ENCODE results near the gene MED15. TPM values are rescaled to one million over a fixed set of nuclear protein-coding genes. Genes with fewer than 3 reads are reported as not detected.

The MED15 gene
- total RNA-seq, 4 donors from 2014 or later: 40.3 to 69.6 (median 49.2) TPM

DNA sequence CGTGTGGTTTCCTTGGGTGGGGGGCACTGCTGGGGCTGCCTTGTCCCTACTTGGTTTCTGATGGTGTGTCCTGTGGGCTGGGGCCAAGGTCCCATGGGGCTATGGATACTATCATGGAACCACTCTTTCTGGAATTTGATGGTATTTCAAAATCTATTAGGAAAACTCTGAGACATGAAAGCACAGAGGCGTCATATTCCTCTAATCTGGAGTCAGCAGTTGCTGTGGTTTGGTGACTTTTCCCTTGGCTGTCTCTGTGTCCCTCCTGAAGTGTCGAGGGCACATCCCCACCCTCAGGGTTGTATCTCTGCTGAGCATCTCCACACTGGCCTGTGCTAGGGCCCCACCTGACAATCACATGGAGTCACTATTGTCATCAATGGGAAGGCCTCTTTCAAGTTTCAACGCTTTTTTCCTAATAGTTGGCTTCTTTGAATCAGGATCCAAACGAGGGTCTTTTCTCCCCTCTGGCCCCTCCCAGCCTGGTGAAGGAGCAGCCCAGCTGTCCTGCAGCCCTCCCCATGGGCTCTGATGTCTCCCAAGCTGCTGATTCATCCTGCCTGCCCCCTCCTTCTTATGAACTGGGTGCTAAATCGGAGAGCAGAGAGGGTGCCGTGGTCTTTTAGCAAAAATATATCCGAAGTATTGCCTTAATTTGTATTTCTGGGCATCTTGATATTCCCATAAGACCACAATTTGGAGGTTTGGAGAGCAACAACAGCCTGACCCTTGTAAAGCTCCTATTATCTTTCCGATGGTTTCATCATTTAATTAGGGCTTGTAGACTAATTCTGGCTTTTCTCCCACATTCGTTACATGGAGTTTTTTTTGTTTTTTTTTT is 38.5 kb downstream of the MED15 start:
- intact Hi-C loops (cut with DNase I; ENCODE audit: low total_unique reads): no loop called here
- no peak overlapping the region for H3K4me3 ChIP-seq (ENCODE audit: low read depth, poor library complexity, severe bottlenecking)
- WGBS, 2 donors: 76 to 77% methylated on average over 10 of the region's 10 CpGs
- no peak for DNase-seq (ENCODE audit: low spot score in 2 of 2)
- no peak for TF ChIP-seq POLR2A (IDR thresholded peaks at IDR 0.05)
- TF ChIP-seq, protein P1, sequence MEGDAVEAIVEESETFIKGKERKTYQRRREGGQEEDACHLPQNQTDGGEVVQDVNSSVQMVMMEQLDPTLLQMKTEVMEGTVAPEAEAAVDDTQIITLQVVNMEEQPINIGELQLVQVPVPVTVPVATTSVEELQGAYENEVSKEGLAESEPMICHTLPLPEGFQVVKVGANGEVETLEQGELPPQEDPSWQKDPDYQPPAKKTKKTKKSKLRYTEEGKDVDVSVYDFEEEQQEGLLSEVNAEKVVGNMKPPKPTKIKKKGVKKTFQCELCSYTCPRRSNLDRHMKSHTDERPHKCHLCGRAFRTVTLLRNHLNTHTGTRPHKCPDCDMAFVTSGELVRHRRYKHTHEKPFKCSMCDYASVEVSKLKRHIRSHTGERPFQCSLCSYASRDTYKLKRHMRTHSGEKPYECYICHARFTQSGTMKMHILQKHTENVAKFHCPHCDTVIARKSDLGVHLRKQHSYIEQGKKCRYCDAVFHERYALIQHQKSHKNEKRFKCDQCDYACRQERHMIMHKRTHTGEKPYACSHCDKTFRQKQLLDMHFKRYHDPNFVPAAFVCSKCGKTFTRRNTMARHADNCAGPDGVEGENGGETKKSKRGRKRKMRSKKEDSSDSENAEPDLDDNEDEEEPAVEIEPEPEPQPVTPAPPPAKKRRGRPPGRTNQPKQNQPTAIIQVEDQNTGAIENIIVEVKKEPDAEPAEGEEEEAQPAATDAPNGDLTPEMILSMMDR (IDR thresholded peaks at IDR 0.05): no peak

- TF ChIP-seq, protein P1 (IDR thresholded peaks at IDR 0.05): no peak
- no peak for TF ChIP-seq POLR2A (IDR thresholded peaks at IDR 0.05)
Measured at GRCh38 chr22:20546541-20546950, 39.1 kb downstream of the MED15 start.

GRCh38 chr22:20547029-20547428 is 39.6 kb downstream of the MED15 start:
- DNase-seq (ENCODE audit: low spot score in 2 of 2): no peak
- no peak for TF ChIP-seq POLR2A (IDR thresholded peaks at IDR 0.05)
- TF ChIP-seq, protein P1 (IDR thresholded peaks at IDR 0.05): no peak
- intact Hi-C loops (cut with DNase I; ENCODE audit: low total_unique reads): no loop called here
- H3K4me3 ChIP-seq (ENCODE audit: low read depth, poor library complexity, severe bottlenecking): no peak overlapping the region

More at GRCh38 chr22:20546541-20546950, 39.1 kb downstream of the MED15 start:
- H3K4me3 ChIP-seq (ENCODE audit: low read depth, poor library complexity, severe bottlenecking): no peak overlapping the region
- WGBS, 2 donors: 79 to 82% methylated on average over 4 of the region's 4 CpGs
- DNase-seq (ENCODE audit: low spot score in 2 of 2): no peak
- intact Hi-C loops (cut with DNase I; ENCODE audit: low total_unique reads): no loop called here

DNA sequence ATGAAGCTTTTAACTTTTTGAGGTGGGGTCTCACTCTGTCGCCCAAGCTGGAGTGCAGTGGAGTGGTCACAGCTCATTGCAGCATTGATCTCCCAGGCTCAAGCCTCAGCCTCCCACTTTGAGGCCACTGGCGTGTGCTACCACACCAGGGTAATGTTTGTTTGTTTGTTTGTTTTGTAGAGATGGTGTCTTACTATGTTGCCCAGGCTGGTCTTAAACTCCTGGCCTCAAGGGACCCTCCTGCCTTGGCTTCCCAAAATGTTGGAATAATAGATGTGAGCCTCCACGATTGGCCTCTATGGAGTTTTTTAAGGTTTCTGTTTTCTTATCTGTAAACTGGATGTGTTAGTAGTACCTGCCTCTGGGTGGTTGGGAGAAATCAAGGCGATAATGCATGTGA is 41.4 kb downstream of the MED15 start:
- WGBS, 2 donors: 81 to 85% methylated on average over 4 of the region's 4 CpGs
- intact Hi-C loops (cut with DNase I; ENCODE audit: low total_unique reads): no loop called here
- no peak overlapping the region for H3K4me3 ChIP-seq (ENCODE audit: low read depth, poor library complexity, severe bottlenecking)
- TF ChIP-seq, protein P1 (IDR thresholded peaks at IDR 0.05): no peak
- TF ChIP-seq POLR2A (IDR thresholded peaks at IDR 0.05): no peak
- no peak for DNase-seq (ENCODE audit: low spot score in 2 of 2)

DNA sequence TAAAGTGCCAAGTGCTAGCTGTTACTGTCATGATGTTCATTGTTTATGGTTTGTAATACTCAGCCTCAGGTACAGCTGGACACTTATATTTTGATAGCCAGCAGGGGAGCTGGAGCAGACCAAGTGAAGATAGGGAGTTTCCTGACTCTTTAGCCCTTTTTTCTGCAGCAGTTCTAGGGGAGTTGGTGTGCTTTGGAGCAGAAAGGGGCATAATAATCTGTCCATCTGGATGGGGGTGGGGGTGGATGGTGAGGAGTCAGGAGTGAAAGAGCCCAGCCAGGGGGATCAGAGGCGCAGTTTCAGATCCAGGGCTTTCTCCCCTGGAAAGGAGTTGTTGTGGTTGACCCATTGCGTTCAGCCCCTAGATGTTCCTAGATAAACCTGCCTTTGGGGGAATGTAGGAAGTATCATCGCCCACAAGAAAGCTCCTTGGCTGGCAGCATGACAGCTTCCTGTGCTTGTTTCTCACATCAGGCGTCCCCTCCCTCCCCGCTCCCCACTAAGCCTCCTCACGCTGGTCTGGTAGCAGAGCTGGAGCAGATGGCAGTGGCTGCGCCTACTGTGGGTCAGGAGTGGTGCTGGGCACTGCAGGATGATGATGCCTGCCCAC is 41.9 kb downstream of the MED15 start:
- DNase-seq (ENCODE audit: low spot score in 2 of 2): no peak
- H3K4me3 ChIP-seq (ENCODE audit: low read depth, poor library complexity, severe bottlenecking): no peak overlapping the region
- intact Hi-C loops (cut with DNase I; ENCODE audit: low total_unique reads): no loop called here
- WGBS, 2 donors: 60 to 76% methylated on average over 6 to 7 of the region's 7 CpGs
- no peak for TF ChIP-seq POLR2A (IDR thresholded peaks at IDR 0.05)
- TF ChIP-seq, protein P1 (IDR thresholded peaks at IDR 0.05): no peak

All from lower leg skin (tissue), 4 donors.